ENCODE results near the gene XCL1.
A peak's percentile ranks its signal among the peaks of the same experiment; 100 is the strongest.
"Not testable (repeated sequence)": the region's sequence is repeated elsewhere in the genome, so short reads cannot be mapped to it uniquely, and the experiment has no call there.

Gene XCL1

DNA sequence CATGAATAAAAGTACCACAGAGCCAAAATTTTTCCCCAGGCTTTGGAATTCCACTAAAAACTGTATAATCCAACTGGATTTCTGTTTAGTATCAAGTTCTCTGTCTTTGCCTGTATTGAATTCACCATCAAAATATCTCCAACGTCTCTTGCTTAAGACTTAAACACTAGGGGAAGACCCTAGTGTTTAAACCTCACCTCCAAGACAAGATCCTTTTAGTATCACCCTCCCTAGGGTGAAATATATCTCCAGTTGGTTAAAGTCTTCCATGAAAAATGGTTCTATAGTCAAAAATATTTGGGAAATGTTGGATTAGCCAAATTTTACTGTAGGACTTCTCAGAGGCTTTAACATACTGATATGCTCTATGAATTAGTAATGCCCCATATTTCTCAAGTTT is 8.1 kb upstream of the XCL1 start:
- DNase-seq, result no peak

- DNase-seq, result no peak
These were observed 5.8 kb upstream of the XCL1 start for GRCh38 chr1:168570652-168571051.

DNA sequence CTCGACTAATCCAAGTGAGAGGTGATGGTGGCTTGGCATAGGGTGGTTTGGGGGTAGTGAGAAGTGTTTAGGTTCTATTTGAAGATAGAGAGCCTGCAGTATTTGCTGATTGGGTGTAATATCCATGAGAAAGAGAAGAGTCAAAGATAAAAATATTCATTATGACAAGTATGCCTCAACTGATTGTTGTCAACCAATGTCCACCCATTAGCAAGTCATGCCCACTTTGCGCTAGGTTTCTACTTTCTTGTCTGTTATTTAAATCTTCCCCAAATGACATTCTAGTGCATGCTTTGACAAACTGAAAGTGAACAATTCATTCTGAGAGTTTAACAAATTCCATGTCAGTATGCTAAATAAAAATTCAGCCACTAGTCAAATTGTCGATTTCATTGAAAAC is 3.8 kb upstream of the XCL1 start:
- no peak for DNase-seq

DNA sequence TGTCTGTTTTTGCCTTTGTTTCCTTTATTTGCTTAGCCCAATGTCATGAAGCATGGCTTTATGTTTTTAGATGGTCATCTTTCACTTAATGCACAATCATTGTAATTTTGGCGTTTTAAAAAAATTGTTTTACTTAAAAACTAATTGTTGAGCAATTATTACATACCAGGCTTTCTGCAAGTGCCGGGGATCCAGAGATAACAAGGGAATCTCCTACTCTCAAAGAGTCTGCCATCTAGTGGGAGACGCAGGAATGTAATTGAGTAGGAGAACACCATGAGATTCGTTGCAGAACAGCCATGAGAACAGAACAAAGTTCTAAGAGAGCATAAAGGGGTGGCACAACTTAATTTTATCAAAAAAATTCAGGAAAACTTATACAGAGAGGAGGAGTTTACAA is 2.2 kb upstream of the XCL1 start:
- not testable (repeated sequence) for DNase-seq

- DNase-seq, result not testable (repeated sequence)
These were observed 2.3 kb downstream of the XCL1 start for GRCh38 chr1:168578531-168579185.

- DNase-seq, result peak; percentile 11
These were observed 3.9 kb downstream of the XCL1 start for GRCh38 chr1:168580290-168580689.

GRCh38 chr1:168580991-168581390 is 4.6 kb downstream of the XCL1 start:
- DNase-seq, result not testable (repeated sequence)

DNA sequence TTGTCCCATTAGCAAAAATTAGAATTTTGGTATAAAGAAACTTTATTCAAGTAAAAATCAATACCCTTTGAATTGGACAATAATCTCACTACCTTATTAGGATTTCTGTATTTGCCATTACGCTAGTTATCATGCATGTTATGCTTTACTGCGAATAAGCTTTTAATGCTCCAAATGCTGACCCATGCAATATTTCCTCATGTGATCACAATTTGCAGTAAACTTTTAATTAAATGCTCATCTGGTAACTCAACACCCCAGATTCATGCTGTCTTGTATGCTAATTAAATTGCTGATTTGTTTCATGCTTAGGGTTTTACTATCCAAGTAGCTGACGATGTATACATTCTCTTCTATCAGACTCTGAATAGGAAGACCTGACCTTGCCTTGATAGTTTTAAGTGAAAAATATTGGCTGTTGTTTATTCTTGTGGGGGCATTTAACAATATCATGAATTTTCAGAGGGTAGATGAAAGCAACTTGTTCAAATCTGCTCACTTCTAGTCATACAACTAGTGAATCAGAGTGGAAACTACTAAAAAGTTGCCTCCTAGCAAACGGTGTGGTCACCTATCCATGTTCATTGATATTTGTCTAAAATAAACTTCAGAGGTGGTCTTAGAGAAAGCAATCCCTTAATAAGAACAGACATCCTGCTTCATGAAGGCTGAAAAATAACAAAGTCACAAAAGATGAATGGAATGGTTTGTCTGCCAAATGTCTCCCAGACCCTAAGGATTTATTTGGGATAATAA is 5.6 kb downstream of the XCL1 start:
- DNase-seq, result no peak

- DNase-seq, result no peak
These were observed 6.4 kb downstream of the XCL1 start for GRCh38 chr1:168582688-168583336.

- no peak for DNase-seq
These were observed 7.2 kb downstream of the XCL1 start for GRCh38 chr1:168583571-168583970.

DNA sequence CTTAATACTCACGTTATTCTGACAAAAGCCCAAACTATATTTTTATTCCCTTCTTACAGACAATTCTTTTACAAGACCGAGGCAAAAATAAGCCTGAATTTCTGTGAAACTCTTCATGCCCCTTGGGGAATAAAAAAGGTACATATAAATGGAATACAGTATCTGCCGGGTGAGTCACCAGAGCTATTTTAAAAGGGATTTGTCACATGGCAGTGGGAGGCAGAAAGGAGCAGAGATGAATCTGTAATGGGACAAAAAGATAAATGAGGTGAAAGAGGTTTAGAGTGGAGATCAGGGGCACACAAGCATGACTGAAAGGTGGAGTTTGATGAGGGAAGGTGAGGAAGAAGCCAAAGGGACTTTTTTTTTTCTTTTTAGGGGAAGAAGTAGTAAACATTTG is 8.8 kb downstream of the XCL1 start:
- DNase-seq, result no peak

GRCh38 chr1:168585937-168586336 is 9.5 kb downstream of the XCL1 start:
- no peak for DNase-seq

DNA sequence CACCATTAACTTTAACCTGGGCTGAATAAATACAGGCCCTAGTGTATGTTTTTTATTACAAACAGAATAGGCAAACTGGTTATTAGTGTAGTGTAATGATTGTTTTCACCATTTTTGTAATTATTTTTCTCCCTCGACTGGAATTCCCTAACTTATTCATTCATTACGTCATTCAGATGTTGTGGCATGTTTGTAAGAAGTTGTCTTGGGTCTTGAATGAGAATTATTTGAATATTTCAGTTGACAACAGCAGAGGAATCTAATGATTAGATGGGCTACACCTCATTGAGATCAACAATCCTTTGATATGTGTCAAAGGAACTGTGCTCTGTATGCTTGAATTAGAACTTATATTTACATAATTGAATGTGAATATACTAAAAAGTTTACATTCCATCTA is 12.8 kb downstream of the XCL1 start:
- no peak for DNase-seq

- DNase-seq, result no peak
These were observed 14.7 kb downstream of the XCL1 start for GRCh38 chr1:168591066-168591465.

DNA sequence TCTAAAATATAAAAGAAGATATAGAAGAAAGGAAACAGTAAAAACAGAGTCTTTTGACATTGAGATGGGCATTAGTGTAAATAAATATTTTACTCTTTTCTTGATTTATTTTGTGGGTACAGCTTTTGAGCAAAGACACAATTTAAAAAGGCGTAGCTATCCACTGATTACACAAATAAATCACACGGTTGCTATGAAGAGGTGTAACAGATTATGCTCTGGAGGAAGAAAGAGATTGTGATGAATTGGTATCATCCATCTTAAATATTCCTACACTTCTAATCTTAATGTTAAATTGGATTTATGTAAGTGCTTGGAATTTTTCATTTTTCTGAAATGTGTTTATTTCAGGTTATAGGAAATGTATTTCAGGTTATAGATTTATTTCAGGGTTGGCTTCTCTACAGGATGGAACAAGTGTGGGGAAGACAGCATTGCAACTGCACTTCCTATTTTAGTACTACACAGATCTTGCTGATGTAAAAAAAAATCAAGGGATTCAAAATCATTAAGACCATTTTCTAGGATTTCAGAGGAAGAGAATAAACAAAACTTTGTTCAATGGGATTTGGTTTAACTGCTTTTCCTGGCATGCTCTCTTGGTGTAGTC is 15.3 kb downstream of the XCL1 start:
- DNase-seq, result no peak

DNA sequence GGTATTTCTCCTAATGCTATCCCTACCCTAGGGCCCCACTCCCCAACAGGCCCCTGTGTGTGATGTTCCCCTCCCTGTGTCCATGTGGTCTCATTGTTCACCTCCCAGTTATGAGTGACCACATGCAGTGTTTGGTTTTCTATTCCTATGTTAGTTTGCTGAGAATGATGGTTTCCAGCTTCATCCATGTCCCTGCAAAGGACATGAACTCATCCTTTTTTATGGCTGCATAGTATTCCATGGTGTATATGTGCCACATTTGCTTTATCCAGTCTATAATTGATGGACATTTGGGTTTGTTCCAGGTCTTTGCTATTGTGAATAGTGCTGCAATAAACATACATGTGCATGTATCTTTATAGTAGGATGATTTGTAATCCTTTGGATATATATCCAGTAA is 19.0 kb downstream of the XCL1 start:
- DNase-seq, result not testable (repeated sequence)

DNA sequence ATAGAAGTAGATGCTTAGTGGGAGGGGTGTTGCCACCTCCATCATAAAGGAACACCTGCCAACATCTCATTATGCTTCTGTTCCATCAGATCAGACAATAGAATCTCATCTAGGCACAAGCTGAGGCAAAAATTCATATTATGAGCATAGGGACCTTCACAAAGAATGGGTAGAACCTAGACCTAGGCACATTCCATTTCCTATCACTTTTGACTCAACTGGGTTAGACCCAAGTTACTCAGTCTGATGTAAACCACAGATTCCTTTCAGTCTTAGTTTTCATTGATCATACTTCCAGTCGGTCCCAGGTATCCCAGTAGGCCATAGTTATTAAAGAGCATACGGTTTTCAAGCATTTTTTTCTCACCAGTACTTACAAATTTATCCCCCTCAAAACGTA is 21.7 kb downstream of the XCL1 start:
- DNase-seq, result no peak

DNA sequence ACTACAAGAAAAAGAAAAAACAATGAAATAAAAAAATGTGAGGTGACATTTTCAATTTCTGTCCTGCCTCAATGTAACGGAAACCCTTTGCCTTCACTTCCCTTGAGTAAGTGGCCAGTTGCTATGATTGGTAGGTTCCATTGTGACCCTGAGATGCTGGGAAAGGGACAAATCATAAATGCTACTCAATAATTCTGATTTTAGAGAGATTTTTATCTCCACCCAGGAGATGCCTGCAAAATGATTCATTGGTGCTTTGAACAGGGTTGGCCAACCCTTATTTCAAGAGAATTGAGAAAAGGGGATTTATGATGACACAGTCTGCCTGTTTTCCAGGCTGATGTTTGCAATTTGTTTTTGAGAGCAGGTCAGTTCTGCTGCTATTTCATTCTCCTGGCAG is 22.5 kb downstream of the XCL1 start:
- no peak for DNase-seq

- DNase-seq, result no peak
These were observed 23.2 kb downstream of the XCL1 start for GRCh38 chr1:168599641-168600040.

DNA sequence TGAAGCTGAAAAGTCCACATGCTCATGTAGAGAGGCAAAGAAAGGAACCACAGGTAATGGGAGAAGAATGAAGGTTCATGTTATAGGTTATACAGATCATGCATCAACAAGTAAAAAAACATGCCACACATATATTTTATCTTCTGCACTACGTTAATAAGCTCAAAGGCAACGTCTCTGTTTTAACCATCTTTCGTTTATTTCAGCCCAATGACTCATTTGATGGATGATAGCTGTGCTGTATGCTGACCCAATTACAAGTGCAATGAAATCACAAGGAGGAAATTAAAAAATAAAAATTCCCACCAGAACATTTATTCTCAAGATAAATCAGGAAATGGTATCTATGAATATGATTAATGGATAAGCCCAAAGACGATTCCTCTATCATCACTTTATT is 24.6 kb downstream of the XCL1 start:
- no peak for DNase-seq

GRCh38 chr1:168603501-168604110 is 27.2 kb downstream of the XCL1 start:
- peak; percentile 68 for DNase-seq

DNA sequence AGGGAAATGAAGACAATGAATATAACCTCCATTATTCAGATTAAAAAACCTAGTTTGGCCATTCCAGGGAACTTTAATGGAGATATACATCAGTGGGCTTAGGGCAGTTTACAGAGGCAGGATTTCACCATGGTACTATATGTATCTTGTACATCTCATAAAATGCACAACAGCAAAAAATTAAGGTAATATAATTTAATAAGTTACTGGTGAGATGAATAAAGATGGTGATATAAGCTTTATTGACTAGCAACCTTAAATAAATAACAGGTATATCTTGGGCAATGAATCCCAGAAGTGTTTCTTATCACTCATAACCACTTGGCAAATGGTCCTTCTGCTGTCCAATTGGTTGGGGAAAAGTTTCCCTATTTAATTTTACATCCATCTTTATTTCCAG is 29.0 kb downstream of the XCL1 start:
- DNase-seq, result no peak

DNA sequence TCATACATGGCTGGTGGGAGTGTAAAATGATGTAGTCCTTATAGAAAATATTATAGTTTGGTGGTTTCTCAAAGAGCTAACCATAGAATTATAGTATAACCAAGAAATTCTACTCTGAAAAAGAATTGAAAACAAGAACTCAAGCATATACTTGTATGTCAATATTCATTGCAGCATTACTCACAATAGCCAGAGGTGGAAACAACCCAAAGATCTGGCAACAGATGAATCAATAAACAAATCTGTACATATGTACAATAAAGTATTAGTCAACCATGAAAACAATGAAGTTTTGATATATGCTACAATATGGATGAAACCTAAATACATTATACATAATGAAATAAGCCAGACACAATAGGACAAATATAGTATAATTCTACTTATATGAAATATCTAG is 29.7 kb downstream of the XCL1 start:
- DNase-seq, result no peak
